Measurements from ENCODE around the gene PPP3CA. TPM values are rescaled to one million over a fixed set of nuclear protein-coding genes. Genes with fewer than 3 reads are reported as not detected.

The PPP3CA gene
- total and polyA plus RNA-seq, 2 of the 8 experiments (the other 6 are each of a cell fraction or from before 2014, with no cell fraction given): 7.9 to 35.0 TPM

DNA sequence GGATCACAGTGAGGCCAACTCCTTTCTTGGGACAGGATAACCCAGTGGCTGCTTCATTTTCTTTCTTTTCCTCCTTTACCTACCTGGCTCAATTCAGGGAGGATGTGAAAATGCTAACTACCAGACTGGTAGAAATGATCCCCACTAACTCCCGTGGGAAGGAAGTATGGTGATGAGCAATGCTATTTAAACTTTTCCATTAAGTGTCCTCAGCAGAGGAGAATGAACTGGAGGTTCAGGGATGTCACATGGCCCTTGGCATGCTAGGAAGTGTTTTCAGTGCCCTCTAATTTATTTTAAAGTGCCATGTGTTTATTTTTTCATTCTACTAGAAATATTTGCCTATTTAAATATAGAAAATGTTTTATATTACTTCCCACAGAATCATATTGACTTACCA, 363.9 kb downstream of the PPP3CA start:
- WGBS, 2 experiments (ENCODE audit: extremely low coverage in 1 of 2, insufficient coverage in 1 of 2, insufficient read length in 1 of 2, insufficient replicate concordance in 2 of 2, low coverage in 1 of 2, low lambda C conversion rate in 2 of 2, missing lambda C conversion rate in 1 of 2): 83% methylated on average over 1 of the region's 1 CpG; no CpG with 5 or more reads in 1 of the 2 experiments
- H2BK12ac ChIP-seq (ENCODE audit: low read depth, low read length): no peak overlapping the region
- H2BK120ac ChIP-seq (replicated peaks; ENCODE audit: low read depth, low read length): peak overlapping the region; percentile 7
- FAIRE-seq: no peak
- no peak overlapping the region for H2BK15ac ChIP-seq (ENCODE audit: low read length)
- ChIA-PET POLR2A (ENCODE audit: partially characterized antibody) (no interaction called here), CTCF (ENCODE audit: partially characterized antibody) (interaction anchor here (0.5 kb wide), 1 partner anchor 899 kb away, joined by 3 read pairs; no protein-coding TSS in a partner anchor)
- no peak overlapping the region for H3K4me3 ChIP-seq (ENCODE audit: extremely low read depth in 1 of 4, insufficient read depth in 2 of 4, low read depth in 3 of 4, low read length in 4 of 4)
- TF ChIP-seq SRF (IDR thresholded peaks at IDR 0.05; ENCODE audit: low read depth, low read length): no peak
- peaks cover 0 to 11% (median 10%) of the 10 kb centered on the region in 4 experiments; a peak in 4 of 7 replicates for H3K4me1 ChIP-seq (replicated peaks in 1 of 4; ENCODE audit: control insufficient read depth in 3 of 4, insufficient read depth in 4 of 4, low read length in 3 of 4)
- no peak overlapping the region for H4K5ac ChIP-seq (ENCODE audit: insufficient read length, low read depth, low read length)
- no peak overlapping the region for H2AK5ac ChIP-seq (ENCODE audit: low read depth, low read length)
- peak overlapping the region; percentile 7; the same call in 1 of the 2 replicates for H2AFZ ChIP-seq (ENCODE audit: low read length)
- no peak overlapping the region for H3K56ac ChIP-seq (replicated peaks; ENCODE audit: insufficient read length, low read depth, low read length)
- DNase-seq (ENCODE audit: low read depth in 1 of 2, low spot score in 2 of 2): no peak
- H3K79me2 ChIP-seq (ENCODE audit: control insufficient read depth in 1 of 2, insufficient read depth in 2 of 2, low read length in 2 of 2): no peaks in the 10 kb centered on the region
- H3K4me2 ChIP-seq (ENCODE audit: insufficient read depth in 1 of 2, low read depth in 2 of 2, low read length in 2 of 2): no peak overlapping the region
- no peak overlapping the region for H3K14ac ChIP-seq (ENCODE audit: insufficient read length)
- H4K20me1 ChIP-seq (replicated peaks in 1 of 2; ENCODE audit: control insufficient read depth in 1 of 2, insufficient read depth in 2 of 2, low read length in 2 of 2): no peaks in the 10 kb centered on the region
- H3K27ac ChIP-seq (ENCODE audit: low read depth, low read length): no peak overlapping the region
- H3K18ac ChIP-seq (ENCODE audit: extremely low read depth, low read length): no peak overlapping the region
- H3K9me3 ChIP-seq (ENCODE audit: insufficient read depth in 2 of 2, low read depth in 1 of 2, low read length in 1 of 2): no peaks in the 10 kb centered on the region
- no peaks in the 10 kb centered on the region for H3K36me3 ChIP-seq (ENCODE audit: control insufficient read depth in 2 of 4, insufficient read depth in 4 of 4, low read length in 3 of 4)
- H3K27me3 ChIP-seq (replicated peaks in 1 of 4; ENCODE audit: control insufficient read depth in 3 of 4, extremely low read depth in 1 of 4, insufficient read depth in 3 of 4, low read length in 3 of 4): no peaks in the 10 kb centered on the region
- H3K4ac ChIP-seq (replicated peaks; ENCODE audit: insufficient read length, low read depth, low read length): no peak overlapping the region
- no peak overlapping the region for H3K23ac ChIP-seq (ENCODE audit: insufficient read length)
- no peak overlapping the region for H3K9ac ChIP-seq (replicated peaks in 1 of 4; ENCODE audit: extremely low read depth in 1 of 4, low read depth in 3 of 4, low read length in 3 of 4)
- H3K79me1 ChIP-seq (ENCODE audit: low read depth, low read length): no peaks in the 10 kb centered on the region
- H2BK5ac ChIP-seq (ENCODE audit: low read depth, low read length): no peak overlapping the region
- no peaks in the 10 kb centered on the region for H3K23me2 ChIP-seq (ENCODE audit: low read depth, low read length)
- no peak overlapping the region for H4K8ac ChIP-seq (ENCODE audit: extremely low read depth, insufficient read depth, low read length)
- no peak overlapping the region for H4K91ac ChIP-seq (replicated peaks; ENCODE audit: insufficient read length, low read length)
- H2BK20ac ChIP-seq (ENCODE audit: low read length): no peak overlapping the region

All from H1 (cell line).